ENCODE measurements around the gene PTK6.

PTK6 gene

GRCh38 chr20:63556873-63557478, 19.8 kb upstream of the PTK6 start:
- no peak for DNase-seq

GRCh38 chr20:63555661-63556381, 18.6 kb upstream of the PTK6 start:
- DNase-seq, result peak; percentile 42

- peak; percentile 36 for DNase-seq
Measured at GRCh38 chr20:63554361-63555278, 17.4 kb upstream of the PTK6 start.

DNA sequence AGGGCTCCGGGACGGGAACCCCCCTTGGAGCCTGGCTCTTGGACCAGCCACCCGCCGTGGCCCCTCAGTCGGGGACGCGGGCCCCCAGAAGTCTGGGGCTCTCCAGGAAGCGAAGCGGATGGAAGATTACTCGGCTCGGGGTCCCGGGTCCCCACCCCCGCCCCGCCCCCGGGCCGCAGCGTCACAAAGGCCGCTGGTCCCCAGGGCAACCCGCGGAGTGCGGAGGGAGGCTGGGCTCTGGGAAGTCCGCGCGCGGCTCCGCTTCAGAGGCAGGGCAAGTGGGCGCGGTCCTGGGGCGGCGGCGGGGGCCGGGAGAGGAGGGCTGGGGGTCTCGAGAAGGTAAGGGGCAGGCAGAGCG, 16.7 kb upstream of the PTK6 start, which contains the start of gene FNDC11:
Gene FNDC11 (plus strand): TSS at position 227 of the 358 bp plus-strand sequence. CDS start 1,505 bp downstream, outside the sequence.
- no peak for DNase-seq

GRCh38 chr20:63553251-63553932, 16.2 kb upstream of the PTK6 start:
- DNase-seq, result peak; percentile 55

DNA sequence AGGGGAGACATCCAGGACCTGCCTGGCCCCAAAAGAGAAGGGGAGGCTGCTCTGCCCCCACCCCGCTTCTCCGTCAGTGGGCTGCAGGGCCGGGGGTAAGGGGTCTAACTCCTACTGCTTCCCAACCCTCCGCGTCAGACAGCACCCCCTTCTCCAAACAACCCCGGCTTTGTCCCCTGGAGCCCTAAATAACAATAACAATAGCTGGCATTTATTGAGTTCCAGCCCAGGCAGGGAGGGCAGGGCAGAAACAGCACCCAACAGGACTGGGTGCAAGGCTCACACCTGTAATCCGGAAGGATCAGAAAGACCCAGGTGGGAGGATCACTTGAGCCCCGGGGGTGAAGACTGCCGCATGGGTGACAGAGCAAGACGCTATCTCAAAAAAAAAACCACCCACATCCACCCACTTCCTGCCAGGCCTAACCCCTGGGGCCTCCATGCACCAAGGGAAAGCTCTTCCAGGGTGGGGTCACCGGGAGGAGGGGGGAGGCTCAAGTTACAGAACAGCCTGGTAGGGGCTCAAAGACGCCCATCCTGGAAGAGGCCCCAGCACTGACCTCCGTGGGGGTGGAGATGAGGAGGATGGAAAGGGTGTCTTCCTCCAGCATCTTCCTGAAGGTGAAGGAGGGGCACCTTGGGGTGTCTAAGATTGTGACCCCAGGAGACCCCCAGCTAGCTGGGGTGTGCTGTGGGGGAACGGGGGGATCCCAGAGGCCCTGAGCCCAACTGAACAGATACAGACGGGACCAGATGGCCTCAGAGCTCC, 15.5 kb upstream of the PTK6 start:
- DNase-seq, result no peak

DNA sequence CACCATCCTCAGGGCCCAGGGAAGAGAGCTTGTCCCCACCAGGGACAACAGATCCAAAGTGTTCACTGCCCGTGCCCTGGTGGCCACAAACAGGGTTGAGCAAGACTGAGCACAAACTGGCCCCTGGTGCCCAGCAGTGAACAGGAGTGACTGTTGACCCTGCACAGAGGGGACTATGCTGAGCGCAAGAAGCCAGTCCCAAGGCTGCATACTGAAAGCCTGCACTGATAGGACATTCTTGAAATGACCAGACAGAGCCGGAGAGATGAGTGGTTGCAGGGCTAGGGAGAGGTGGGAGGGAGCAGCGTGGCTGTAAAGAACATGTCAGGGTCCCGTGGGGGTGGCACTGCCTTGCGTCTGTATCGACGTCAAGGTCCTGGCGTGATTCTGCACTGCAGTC, 13.9 kb upstream of the PTK6 start:
- no peak for DNase-seq

DNA sequence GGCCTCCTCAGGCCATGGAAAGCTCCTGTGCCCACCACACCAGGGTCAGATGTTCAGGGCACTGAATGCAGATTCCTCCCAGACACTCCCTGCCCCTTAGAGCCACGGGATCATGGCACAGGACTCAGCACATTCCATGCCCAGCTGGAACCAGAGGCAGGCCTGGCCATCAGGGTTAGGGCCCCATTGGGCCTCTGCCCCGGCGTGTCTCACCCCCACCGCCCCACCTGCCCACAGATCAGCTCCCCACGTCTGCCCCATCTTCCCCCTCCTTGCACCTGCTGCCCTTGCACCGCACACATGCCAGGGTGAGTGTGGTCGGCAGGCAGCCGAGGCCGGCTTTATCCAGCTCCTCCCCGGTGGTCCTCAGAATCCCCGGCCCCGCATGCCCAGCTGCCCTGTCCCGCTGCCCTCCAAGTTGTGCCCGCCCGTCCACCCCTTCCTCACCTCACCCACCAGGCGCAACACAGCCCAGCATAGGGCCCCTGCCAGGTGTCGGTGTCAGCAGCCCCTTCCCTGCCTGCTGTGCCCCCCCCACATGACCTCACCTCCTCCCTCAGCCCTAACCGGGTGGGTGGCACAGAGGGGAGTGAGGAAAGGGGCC, 12.6 kb upstream of the PTK6 start:
- DNase-seq, result no peak

DNA sequence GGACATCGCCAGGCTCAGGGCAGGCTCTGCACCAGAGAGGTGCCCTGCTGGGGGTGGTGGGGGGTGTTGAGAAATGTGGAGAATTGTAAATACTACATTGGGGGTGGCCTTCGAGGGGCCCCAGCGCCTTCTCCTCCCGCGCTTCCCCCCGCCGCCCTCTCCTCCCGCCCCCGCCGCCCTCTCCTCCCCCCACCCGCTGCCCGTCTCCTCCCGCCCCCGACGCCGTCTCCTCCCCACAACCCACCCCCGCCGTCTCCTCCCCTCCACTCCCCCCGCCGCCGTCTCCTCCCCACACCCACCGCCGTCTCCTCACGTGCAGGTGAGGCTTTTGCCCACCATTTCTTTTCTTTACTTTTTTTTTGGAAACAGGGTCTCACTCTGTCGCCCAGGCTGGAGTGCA, 11.8 kb upstream of the PTK6 start:
- no peak for DNase-seq

DNA sequence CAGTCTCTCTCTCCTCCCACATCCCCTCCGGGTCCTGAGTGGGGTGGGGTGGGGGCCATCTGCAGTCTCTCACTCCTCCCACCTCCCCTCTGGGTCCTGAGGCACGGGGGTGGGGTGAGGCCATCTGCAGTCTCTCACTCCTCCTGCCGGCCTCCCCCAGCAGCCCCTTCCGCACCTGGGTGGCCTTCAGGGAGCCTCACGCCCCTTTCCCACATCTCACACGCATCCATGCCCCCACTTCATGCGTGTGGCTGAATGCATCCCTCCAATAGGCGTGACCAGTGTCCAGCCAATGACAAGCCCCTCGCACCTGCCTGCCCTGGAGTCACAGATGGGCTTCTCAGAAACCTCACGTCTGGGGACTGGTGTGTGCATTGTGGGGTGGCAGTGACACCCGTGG, 11.4 kb upstream of the PTK6 start:
- no peak for DNase-seq

DNA sequence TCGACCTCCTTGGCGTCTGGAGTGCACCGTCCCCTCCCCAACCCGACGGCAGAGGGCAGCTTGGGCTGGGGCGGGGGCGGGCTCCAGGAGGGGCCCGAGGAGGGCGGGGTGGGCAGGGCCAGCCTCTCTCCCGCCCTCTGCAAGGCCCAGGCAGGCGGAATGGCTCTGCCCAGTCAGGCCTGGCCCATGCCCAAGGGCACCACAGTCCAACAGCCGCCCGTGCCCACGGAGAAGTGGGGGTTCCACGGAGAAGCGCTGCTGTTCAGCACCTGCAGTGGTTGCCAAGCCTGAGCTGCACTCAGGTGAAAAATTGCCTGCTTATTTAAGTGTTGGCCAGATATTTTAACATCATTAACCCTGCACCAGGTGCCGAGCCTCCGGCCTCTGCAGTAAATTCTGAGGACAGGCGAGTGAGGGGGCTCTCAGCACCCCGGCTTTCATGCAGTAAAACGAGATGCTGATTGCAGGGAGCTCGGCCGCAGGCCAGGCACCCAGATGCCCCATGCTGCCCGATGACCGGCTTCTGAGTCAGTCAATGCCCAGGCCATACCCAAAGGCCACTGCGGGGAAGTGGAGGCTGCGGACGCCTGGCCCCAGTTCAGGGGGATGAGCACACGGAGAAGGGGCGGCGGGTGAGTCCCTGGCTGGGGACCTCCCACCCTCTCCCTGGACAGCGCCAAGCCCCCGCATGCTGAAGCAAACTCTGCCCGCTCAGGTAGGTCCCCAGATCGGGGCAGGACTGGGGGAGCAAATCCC, 10.7 kb upstream of the PTK6 start, which contains the start of gene SRMS:
Gene SRMS (minus strand): TSS at position 25 of the 756 bp plus-strand sequence. CDS start 286 bp downstream, outside the sequence.
- no peak for DNase-seq

GRCh38 chr20:63546956-63547724, 10.0 kb upstream of the PTK6 start:
- no peak for DNase-seq

GRCh38 chr20:63546256-63546955, 9.2 kb upstream of the PTK6 start:
- peak; percentile 32 for DNase-seq

DNA sequence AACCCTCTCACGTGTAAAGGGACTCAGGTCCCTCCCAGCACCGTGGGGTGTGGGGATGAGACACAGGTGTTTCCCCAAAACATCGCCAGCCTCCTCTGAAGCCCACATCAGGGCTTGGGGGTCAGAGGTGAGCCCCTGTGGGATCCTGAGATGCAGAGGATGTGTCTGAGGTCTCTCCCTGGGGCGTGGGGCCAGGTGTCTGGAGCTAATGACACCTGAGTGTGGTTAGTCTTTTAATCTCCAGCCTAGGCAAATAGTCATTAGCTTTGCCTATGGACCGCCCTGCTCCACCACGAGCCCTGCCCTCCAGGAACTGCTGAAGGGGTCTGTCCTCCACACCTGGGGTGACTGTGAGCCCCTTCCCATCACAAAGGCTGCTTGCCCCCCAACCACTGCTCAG, 8.6 kb upstream of the PTK6 start:
- no peak for DNase-seq

DNA sequence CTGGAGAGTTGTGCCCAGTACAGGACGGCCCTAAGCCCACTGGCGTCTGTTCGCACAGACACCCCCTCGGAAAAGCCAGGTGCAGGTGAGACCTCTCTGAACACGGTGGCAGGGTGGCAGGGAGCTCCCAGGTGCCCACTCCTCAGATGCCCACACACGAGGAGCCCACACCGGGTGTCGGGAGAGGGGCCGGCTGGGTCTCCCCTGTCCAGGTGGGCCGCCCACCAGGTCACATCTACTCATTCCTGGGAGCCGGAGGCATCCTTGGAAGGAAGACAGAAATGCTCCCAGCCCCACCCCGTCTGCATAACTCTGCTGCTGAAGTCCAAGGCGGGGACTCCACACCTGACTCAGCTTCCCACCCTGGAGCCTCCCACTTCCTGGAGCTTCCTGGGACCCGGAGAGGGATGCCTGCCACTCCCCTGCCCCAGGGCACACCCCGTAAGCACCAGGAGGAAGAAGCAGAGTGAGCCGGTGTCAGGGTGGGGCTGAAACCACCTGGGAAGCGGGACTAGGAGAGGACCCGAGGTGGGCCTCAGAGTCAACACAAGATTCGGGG, 7.9 kb upstream of the PTK6 start:
- DNase-seq, result no peak

DNA sequence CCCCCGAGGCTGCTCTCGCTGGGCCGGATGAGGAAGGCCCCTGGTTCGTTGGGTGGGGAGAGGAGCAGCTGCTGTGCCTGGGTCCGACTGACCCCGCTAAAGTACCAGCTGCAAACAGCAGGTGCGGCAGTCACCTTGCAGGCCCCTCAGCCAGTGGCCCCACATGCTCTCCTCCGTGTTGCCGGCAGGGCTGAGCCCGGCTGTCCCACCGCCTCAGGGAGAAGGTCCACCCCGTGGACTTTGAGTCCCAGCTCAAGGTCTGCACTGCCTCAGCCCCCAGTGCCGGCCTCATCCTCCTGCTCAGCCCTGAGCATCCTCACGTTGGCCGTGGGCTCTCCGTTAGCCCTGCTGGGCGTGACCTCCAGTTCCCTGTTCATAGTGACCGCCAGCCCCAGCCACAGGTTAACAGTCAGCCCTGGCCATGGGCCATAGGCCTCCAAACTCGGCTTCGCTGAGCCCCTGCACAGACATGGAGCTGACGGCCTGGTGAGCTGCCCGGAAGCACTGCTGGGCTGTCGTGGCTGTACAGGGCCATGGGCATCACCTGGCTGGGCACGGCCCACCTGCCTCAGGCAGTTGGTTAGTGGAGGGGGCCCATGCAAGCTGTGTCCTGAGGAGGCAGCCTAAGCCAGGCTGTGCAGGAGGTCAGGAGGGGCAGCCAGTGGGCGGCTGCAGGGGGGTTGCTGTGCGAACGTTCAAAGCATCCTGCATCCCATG, 7.2 kb upstream of the PTK6 start:
- DNase-seq, result peak; percentile 30

- DNase-seq, result no peak
Measured at GRCh38 chr20:63543733-63544132, 6.6 kb upstream of the PTK6 start.

GRCh38 chr20:63543131-63543530, 6.0 kb upstream of the PTK6 start:
- no peak for DNase-seq

All from DMS53 (cell line).